A549 (cell line): ENCODE data around the gene DLGAP5. TPM values are rescaled to one million over a fixed set of nuclear protein-coding genes. Genes with fewer than 3 reads are reported as not detected.

ENCODE experiments used
- ATAC-seq, 2 experiments: fragments of 200-7000 bp in 1 of 2; fragments of >200 bp in 1 of 2; cut with Nextera tagmentation in 1 of 2; cut with Tn5 transposase in 1 of 2; 3 replicates each; pipeline versions ENCODE4 v1.8.0 to v1.9.1; 2018 to 2020; ENCODE audit warnings: mild to moderate bottlenecking in 1 of 2, moderate library complexity in 1 of 2
- CTCF ChIA-PET: fragments of 300-600 bp; sonication (Branson Sonifier 250); formaldehyde crosslinking; extraction: SDS; loops from one replicate; lab custom pipeline; 2021; ENCODE audit warnings: antibody characterized with exemption, inconsistent platforms; lab: Yijun Ruan, JAX
- POLR2A ChIA-PET: fragments of 350-600 bp; formaldehyde crosslinking; extraction: SDS; loops from one replicate; lab custom pipeline; 2021; ENCODE audit warnings: antibody characterized with exemption, inconsistent platforms; lab: Yijun Ruan, JAX
- DNase-seq, 2 experiments: peaks; one replicate each; pipeline versions ENCODE4 v3.0.0 to v3.0.0-alpha.2; 2011 to 2016; ENCODE audit warnings: low read depth in 1 of 2, low spot score in 1 of 2
- FAIRE-seq: peaks from 2 replicates; lab custom pipeline; 2011; peaks lifted over from hg19 to GRCh38; lab: Jason Lieb, UNC
- H3K27ac ChIP-seq, 2 experiments: fragments of >200 bp; sonication (Bioruptor Twin); formaldehyde crosslinking; 3 replicates each; pipeline ENCODE4 v1.5.1; 2016 to 2017
- H3K4me1 ChIP-seq: fragments of >200 bp; sonication (Bioruptor Twin); formaldehyde crosslinking; 3 replicates; pipeline ENCODE4 v1.6.1; 2016
- H3K4me2 ChIP-seq: fragments of >200 bp; sonication (Bioruptor Twin); formaldehyde crosslinking; 3 replicates; pipeline ENCODE4 v1.6.1; 2016
- H3K4me3 ChIP-seq: fragments of >200 bp; sonication (Bioruptor Twin); formaldehyde crosslinking; 3 replicates; pipeline ENCODE4 v1.5.1; 2016
- H3K9me3 ChIP-seq: fragments of >200 bp; sonication (Bioruptor Twin); formaldehyde crosslinking; 3 replicates; pipeline ENCODE4 v1.6.1; 2016
- CEBPB ChIP-seq, 2 experiments: fragments of >200 bp in 1 of 2; sonication (Bioruptor Twin) in 1 of 2; formaldehyde crosslinking in 1 of 2; IDR thresholded peaks; 2 replicates each; pipeline ENCODE4 v1.6.1; 2012 to 2016
- CHD2 ChIP-seq: fragments of 150-350 bp; IDR thresholded peaks from 2 replicates; pipeline ENCODE4 v1.6.1; 2014; ENCODE audit warnings: low read length; ENCODE audit not compliant: partially characterized antibody
- CHD4 ChIP-seq: fragments of 200-600 bp; sonication (generic); IDR thresholded peaks from 2 replicates; pipeline ENCODE4 v1.6.1; 2016; ENCODE audit warnings: antibody characterized with exemption, mild to moderate bottlenecking, borderline replicate concordance
- EHMT2 ChIP-seq: fragments of 200-600 bp; sonication (generic); IDR thresholded peaks from 2 replicates; pipeline ENCODE4 v1.6.1; 2016; ENCODE audit warnings: antibody characterized with exemption, low read depth, mild to moderate bottlenecking, moderate library complexity
- EP300 ChIP-seq, 2 experiments: fragments of >200 bp; sonication (Bioruptor Twin); formaldehyde crosslinking; IDR thresholded peaks; 2 replicates in 1 of 2; 3 replicates in 1 of 2; pipeline ENCODE4 v1.6.1; 2016 to 2017
- FOSB ChIP-seq: fragments of 250-450 bp; sonication (Bioruptor Pico); IDR thresholded peaks from 2 replicates; pipeline ENCODE4 v1.5.0; 2020; ENCODE audit warnings: mild to moderate bottlenecking, moderate library complexity
- HDAC2 ChIP-seq: fragments of 200-600 bp; sonication (generic); IDR thresholded peaks from 2 replicates; pipeline ENCODE4 v1.6.1; 2016
- HOXB13 ChIP-seq: fragments of 250-450 bp; sonication (Bioruptor Pico); IDR thresholded peaks from 2 replicates; pipeline ENCODE4 v1.5.0; 2020; ENCODE audit warnings: low read depth, mild to moderate bottlenecking, moderate library complexity
- HOXB5 ChIP-seq: fragments of 250-450 bp; sonication (Bioruptor Pico); IDR thresholded peaks from 2 replicates; pipeline ENCODE4 v1.5.0; 2020; ENCODE audit warnings: mild to moderate bottlenecking, moderate library complexity
- JUN ChIP-seq, 2 experiments: fragments of >200 bp; sonication (Bioruptor Twin); formaldehyde crosslinking; IDR thresholded peaks; 2 replicates in 1 of 2; 3 replicates in 1 of 2; pipeline ENCODE4 v1.6.1; 2016 to 2017
- JUNB ChIP-seq: fragments of >200 bp; sonication (Bioruptor Twin); formaldehyde crosslinking; IDR thresholded peaks from 2 replicates; pipeline ENCODE4 v1.6.1; 2016
- KDM5A ChIP-seq: fragments of 200-600 bp; sonication (generic); IDR thresholded peaks from 2 replicates; pipeline ENCODE4 v1.6.1; 2016; ENCODE audit warnings: antibody characterized with exemption, mild to moderate bottlenecking
- MAFK ChIP-seq: fragments of 450-650 bp; IDR thresholded peaks from 2 replicates; pipeline ENCODE4 v1.6.1; 2014; ENCODE audit not compliant: partially characterized antibody
- NR3C1 ChIP-seq: fragments of >200 bp; sonication (Bioruptor Twin); formaldehyde crosslinking; IDR thresholded peaks from 3 replicates; pipeline ENCODE4 v1.6.1; 2017
- PBX3 ChIP-seq: IDR thresholded peaks from 2 replicates; pipeline ENCODE4 v1.6.1; 2012
- PHF8 ChIP-seq: fragments of 200-600 bp; sonication (generic); IDR thresholded peaks from 2 replicates; pipeline ENCODE4 v1.6.1; 2016; ENCODE audit warnings: low read depth, mild to moderate bottlenecking, antibody characterized with exemption, moderate library complexity, borderline replicate concordance
- POLR2AphosphoS2 ChIP-seq: conservative IDR thresholded peaks from 2 replicates; pipeline ENCODE4 v1.6.1; 2012; ENCODE audit warnings: low read length, improper control_type of control experiment, inconsistent platforms
- RARB ChIP-seq: fragments of 250-450 bp; sonication (Bioruptor Pico); IDR thresholded peaks from 2 replicates; pipeline ENCODE4 v1.8.0; 2021; ENCODE audit warnings: mild to moderate bottlenecking, moderate library complexity
- RNF2 ChIP-seq: fragments of 200-600 bp; sonication (generic); IDR thresholded peaks from 2 replicates; pipeline ENCODE4 v1.6.1; 2016; ENCODE audit warnings: low read depth, mild to moderate bottlenecking, antibody characterized with exemption, moderate library complexity, borderline replicate concordance
- TP53 ChIP-seq: fragments of 250-450 bp; sonication (Bioruptor Pico); IDR thresholded peaks from 2 replicates; pipeline ENCODE4 v1.5.0; 2021; ENCODE audit warnings: mild to moderate bottlenecking, moderate library complexity
- USF2 ChIP-seq: fragments of 450-650 bp; IDR thresholded peaks from 2 replicates; pipeline ENCODE4 v1.6.1; 2014; ENCODE audit warnings: antibody characterized with exemption
- ZC3H11A ChIP-seq: fragments of 450-650 bp; IDR thresholded peaks from 2 replicates; pipeline ENCODE4 v1.6.1; 2014; ENCODE audit warnings: antibody characterized with exemption, mild to moderate bottlenecking
- ZNF302 ChIP-seq: fragments of 250-450 bp; sonication (Bioruptor Pico); IDR thresholded peaks from 2 replicates; pipeline ENCODE4 v1.9.0; 2021; ENCODE audit warnings: inconsistent platforms, mild to moderate bottlenecking, moderate library complexity
- WGBS: methylation state at CpG from one replicate; pipeline ENCODE4 v1.1.6; 2017; ENCODE audit errors: missing lambda C conversion rate; 5-methylcytosine and 5-hydroxymethylcytosine counted together
- polyA minus RNA-seq: library from RNA; depleted of rRNA, polyadenylated mRNA; stranded (reverse); fragments of >200 nt; gene quantifications from 2 replicates; pipeline ENCODE4 v1.2.3, GENCODE V29; 2011; rRNA and poly(A)+ RNA removed
- polyA plus RNA-seq, 4 experiments: library from polyadenylated mRNA; depleted of rRNA in 3 of 4; stranded (reverse); fragments of >200 nt; fragmentation: RNase III in 1 of 4; extraction: RNeasy Plus Mini Kit Qiagen cat#74134 plus additional on column Dnase treatment in 1 of 4; gene quantifications; 2 replicates in 3 of 4; 3 replicates in 1 of 4; pipeline ENCODE4 v1.2.3, GENCODE V29; 2011 to 2017
- TF ChIP-seq, protein P1 (sequence below): fragments of >200 bp; sonication (Bioruptor Twin); formaldehyde crosslinking; IDR thresholded peaks from 2 replicates; pipeline ENCODE4 v1.6.1; 2016
- TF ChIP-seq, protein P2 (sequence below): fragments of >200 bp; sonication (Bioruptor Twin); formaldehyde crosslinking; IDR thresholded peaks from 3 replicates; pipeline ENCODE4 v1.5.1; 2016
- TF ChIP-seq, protein P3 (sequence below): fragments of 250-450 bp; sonication (Bioruptor Pico); IDR thresholded peaks from 2 replicates; pipeline ENCODE4 v1.5.0; 2020; ENCODE audit warnings: low read depth, mild to moderate bottlenecking, moderate library complexity
- TF ChIP-seq, protein P4 (sequence below): fragments of >200 bp; sonication (Bioruptor Twin); formaldehyde crosslinking; IDR thresholded peaks from 3 replicates; pipeline ENCODE4 v1.6.1; 2016
- TF ChIP-seq, protein P5 (sequence below): fragments of 150-350 bp; IDR thresholded peaks from 2 replicates; pipeline ENCODE4 v1.6.1; 2014; ENCODE audit warnings: low read depth, mild to moderate bottlenecking, low read length

DLGAP5 gene, protein sequence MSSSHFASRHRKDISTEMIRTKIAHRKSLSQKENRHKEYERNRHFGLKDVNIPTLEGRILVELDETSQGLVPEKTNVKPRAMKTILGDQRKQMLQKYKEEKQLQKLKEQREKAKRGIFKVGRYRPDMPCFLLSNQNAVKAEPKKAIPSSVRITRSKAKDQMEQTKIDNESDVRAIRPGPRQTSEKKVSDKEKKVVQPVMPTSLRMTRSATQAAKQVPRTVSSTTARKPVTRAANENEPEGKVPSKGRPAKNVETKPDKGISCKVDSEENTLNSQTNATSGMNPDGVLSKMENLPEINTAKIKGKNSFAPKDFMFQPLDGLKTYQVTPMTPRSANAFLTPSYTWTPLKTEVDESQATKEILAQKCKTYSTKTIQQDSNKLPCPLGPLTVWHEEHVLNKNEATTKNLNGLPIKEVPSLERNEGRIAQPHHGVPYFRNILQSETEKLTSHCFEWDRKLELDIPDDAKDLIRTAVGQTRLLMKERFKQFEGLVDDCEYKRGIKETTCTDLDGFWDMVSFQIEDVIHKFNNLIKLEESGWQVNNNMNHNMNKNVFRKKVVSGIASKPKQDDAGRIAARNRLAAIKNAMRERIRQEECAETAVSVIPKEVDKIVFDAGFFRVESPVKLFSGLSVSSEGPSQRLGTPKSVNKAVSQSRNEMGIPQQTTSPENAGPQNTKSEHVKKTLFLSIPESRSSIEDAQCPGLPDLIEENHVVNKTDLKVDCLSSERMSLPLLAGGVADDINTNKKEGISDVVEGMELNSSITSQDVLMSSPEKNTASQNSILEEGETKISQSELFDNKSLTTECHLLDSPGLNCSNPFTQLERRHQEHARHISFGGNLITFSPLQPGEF
- polyA plus RNA-seq (2011; rRNA removed) (28.5 and 46.6 TPM in 2 replicates), polyA plus RNA-seq (2017; fragmentation: RNase III; extraction: RNeasy Plus Mini Kit Qiagen cat#74134 plus additional on column Dnase treatment) (42.1 to 49.6 TPM (median 46.1 TPM) in 3 replicates), polyA minus RNA-seq (8.5 and 10.4 TPM in 2 replicates)
- 8.6 and 9.7 TPM in 2 replicates for polyA plus RNA-seq (2012; cell fraction: cytosol; rRNA removed)
- 6.0 and 8.2 TPM in 2 replicates for polyA plus RNA-seq (2012; cell fraction: nucleus; rRNA removed)

DNA sequence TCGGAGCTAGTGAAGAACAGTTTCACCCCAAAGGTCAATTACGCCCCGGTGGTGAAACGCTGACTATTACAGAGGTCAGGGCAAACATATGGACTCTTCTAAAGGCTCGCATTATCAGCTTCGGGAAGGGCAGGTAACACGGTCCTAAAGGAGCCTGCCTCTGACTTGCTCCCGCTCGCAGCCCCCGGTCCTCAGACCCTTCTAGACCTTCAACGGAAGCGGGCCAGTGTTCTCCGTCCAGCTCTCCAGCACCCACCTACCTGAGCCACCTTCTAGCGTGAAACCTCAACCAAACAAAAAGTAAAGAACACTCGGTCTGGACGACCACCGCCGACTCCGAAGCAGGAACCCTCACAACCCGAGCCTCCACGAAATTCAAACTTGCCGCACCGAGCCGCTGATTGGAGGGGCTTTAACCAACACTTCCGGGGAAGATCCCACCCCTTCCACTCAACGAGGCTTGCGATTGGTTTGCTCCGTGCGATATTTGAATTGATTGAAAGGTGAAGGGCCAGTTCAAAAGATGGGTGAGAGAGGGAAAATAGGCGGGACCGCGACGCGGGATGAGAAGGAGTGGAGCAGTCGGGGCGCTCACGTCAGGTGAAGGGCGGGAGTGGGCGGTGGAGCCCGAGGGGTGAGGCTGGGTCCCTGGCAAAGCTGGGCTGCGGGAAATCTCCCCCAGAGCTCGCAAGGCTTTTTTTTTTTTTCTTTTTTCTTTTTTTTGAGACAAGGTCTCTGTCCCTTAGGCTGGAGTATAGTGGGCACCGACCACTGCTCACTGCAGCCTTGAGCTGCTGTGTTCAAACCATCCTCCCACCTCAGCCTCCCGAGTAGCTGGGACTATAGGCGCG, at the start of gene DLGAP5:
TSS of gene DLGAP5 (minus strand) at position 383 of the 851 bp plus-strand sequence. CDS start 2,406 bp downstream, outside the sequence.
- Histone ChIP-seq H3K4me1 (peaks cover 13% of the 10 kb centered on the region), H3K4me3 (peak within 1 kb of the TSS; percentile 86), H3K27ac (peak within 1 kb of the TSS; percentile 73 to 84), H3K9me3 (no peaks in the 10 kb centered on the region), H3K4me2 (peak within 1 kb of the TSS; percentile 75)
- WGBS, result 1% methylated on average over 44 of the region's 46 CpGs
- CTCF ChIA-PET, result interaction anchor here (1.0 to 1.2 kb wide), 4 partner anchors 22 to 102 kb away, joined by 3 to 6 read pairs (median 4); no protein-coding TSS in a partner anchor
- POLR2A ChIA-PET, result interaction anchor here (0.7 to 1.2 kb wide), 2 partner anchors 88 to 140 kb away, joined by 3 read pairs; partner anchors contain the start of gene MAPK1IP1L
- FAIRE-seq (peak; percentile 28), DNase-seq (peak; percentile 96), ATAC-seq (peak; percentile 98 to 99)
- TF ChIP-seq USF2, result no peak
- no peak for TF ChIP-seq EHMT2
- no peak for TF ChIP-seq JUNB
- TF ChIP-seq ZNF302 (CRISPR knock-in tag), result no peak
- TF ChIP-seq KDM5A, result peak; percentile 88
- TF ChIP-seq, protein P1, sequence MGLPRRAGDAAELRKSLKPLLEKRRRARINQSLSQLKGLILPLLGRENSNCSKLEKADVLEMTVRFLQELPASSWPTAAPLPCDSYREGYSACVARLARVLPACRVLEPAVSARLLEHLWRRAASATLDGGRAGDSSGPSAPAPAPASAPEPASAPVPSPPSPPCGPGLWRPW, result no peak
- peak; percentile 75; the same call in 1 of the 2 replicates for TF ChIP-seq PHF8
- TF ChIP-seq CHD2, result no peak
- no peak for TF ChIP-seq NR3C1
- TF ChIP-seq, protein P2, sequence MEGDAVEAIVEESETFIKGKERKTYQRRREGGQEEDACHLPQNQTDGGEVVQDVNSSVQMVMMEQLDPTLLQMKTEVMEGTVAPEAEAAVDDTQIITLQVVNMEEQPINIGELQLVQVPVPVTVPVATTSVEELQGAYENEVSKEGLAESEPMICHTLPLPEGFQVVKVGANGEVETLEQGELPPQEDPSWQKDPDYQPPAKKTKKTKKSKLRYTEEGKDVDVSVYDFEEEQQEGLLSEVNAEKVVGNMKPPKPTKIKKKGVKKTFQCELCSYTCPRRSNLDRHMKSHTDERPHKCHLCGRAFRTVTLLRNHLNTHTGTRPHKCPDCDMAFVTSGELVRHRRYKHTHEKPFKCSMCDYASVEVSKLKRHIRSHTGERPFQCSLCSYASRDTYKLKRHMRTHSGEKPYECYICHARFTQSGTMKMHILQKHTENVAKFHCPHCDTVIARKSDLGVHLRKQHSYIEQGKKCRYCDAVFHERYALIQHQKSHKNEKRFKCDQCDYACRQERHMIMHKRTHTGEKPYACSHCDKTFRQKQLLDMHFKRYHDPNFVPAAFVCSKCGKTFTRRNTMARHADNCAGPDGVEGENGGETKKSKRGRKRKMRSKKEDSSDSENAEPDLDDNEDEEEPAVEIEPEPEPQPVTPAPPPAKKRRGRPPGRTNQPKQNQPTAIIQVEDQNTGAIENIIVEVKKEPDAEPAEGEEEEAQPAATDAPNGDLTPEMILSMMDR, result no peak
- no peak for TF ChIP-seq CHD4
- TF ChIP-seq, protein P3, sequence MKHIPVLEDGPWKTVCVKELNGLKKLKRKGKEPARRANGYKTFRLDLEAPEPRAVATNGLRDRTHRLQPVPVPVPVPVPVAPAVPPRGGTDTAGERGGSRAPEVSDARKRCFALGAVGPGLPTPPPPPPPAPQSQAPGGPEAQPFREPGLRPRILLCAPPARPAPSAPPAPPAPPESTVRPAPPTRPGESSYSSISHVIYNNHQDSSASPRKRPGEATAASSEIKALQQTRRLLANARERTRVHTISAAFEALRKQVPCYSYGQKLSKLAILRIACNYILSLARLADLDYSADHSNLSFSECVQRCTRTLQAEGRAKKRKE, result no peak
- no peak for TF ChIP-seq RNF2
- TF ChIP-seq PBX3, result 0 out of 2 replicates have a peak, but pooled peaks have one; percentile 52
- no peak for TF ChIP-seq RARB (CRISPR knock-in tag)
- no peak for TF ChIP-seq MAFK
- peak in 1 of 2 experiments; percentile 40; a peak in 1 of 5 replicates for TF ChIP-seq JUN (IDR thresholded peaks at IDR 0.05)
- TF ChIP-seq ZC3H11A, result no peak
- TF ChIP-seq HDAC2, result 0 out of 2 replicates have a peak, but pooled peaks have one; percentile 20
- no peak for TF ChIP-seq HOXB5 (CRISPR knock-in tag)
- no peak for TF ChIP-seq TP53 (CRISPR knock-in tag)
- TF ChIP-seq HOXB13 (CRISPR knock-in tag), result no peak
- TF ChIP-seq, protein P4, sequence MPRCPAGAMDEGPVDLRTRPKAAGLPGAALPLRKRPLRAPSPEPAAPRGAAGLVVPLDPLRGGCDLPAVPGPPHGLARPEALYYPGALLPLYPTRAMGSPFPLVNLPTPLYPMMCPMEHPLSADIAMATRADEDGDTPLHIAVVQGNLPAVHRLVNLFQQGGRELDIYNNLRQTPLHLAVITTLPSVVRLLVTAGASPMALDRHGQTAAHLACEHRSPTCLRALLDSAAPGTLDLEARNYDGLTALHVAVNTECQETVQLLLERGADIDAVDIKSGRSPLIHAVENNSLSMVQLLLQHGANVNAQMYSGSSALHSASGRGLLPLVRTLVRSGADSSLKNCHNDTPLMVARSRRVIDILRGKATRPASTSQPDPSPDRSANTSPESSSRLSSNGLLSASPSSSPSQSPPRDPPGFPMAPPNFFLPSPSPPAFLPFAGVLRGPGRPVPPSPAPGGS, result no peak
- no peak for TF ChIP-seq POLR2AphosphoS2
- TF ChIP-seq, protein P5, sequence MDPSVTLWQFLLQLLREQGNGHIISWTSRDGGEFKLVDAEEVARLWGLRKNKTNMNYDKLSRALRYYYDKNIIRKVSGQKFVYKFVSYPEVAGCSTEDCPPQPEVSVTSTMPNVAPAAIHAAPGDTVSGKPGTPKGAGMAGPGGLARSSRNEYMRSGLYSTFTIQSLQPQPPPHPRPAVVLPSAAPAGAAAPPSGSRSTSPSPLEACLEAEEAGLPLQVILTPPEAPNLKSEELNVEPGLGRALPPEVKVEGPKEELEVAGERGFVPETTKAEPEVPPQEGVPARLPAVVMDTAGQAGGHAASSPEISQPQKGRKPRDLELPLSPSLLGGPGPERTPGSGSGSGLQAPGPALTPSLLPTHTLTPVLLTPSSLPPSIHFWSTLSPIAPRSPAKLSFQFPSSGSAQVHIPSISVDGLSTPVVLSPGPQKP, result no peak
- TF ChIP-seq CEBPB (IDR thresholded peaks at IDR 0.05), result no peak
- TF ChIP-seq FOSB (CRISPR knock-in tag), result no peak
- no peak for TF ChIP-seq EP300 (IDR thresholded peaks at IDR 0.05)
